CD4-positive, alpha-beta memory T cell (primary cell): ENCODE results near the gene COQ3. TPM values are rescaled to one million over a fixed set of nuclear protein-coding genes. Genes with fewer than 3 reads are reported as not detected.

Experiments
- CTCF ChIA-PET: fragments of 350-600 bp; sonication (Branson Sonifier 250); formaldehyde crosslinking; loops from one replicate; lab custom pipeline; 2021; ENCODE audit warnings: inconsistent platforms; ENCODE audit not compliant: partially characterized antibody; lab: Charles Lee
- POLR2A ChIA-PET: fragments of 350-600 bp; sonication (Branson Sonifier 250); formaldehyde crosslinking; loops from one replicate; lab custom pipeline; 2021; ENCODE audit not compliant: partially characterized antibody; lab: Charles Lee
- DNase-seq, 5 donors: peaks; one replicate each; pipeline versions ENCODE4 v3.0.0 to v3.0.0-alpha.2; 2020 to 2022; ENCODE audit warnings: mixed read lengths in 1 of 5
- H3K27ac ChIP-seq: one replicate; pipeline ENCODE4 v1.7.0; 2013; ENCODE audit warnings: low read depth, low read length
- H3K27me3 ChIP-seq: 2 replicates; pipeline ENCODE4 v1.7.0; 2013; ENCODE audit warnings: mild to moderate bottlenecking, low read length, moderate library complexity; ENCODE audit not compliant: insufficient read depth
- H3K36me3 ChIP-seq: 2 replicates; pipeline ENCODE4 v1.7.0; 2013; ENCODE audit warnings: mild to moderate bottlenecking, low read length, moderate library complexity; ENCODE audit not compliant: insufficient read depth
- H3K4me1 ChIP-seq: 2 replicates; pipeline ENCODE4 v1.7.0; 2013; ENCODE audit warnings: mild to moderate bottlenecking, low read length, moderate library complexity; ENCODE audit not compliant: insufficient read depth
- H3K4me3 ChIP-seq, 2 donors: one replicate each; pipeline ENCODE4 v1.7.0; 2013; ENCODE audit warnings: low read length in 2 of 2, mild to moderate bottlenecking in 1 of 2
- H3K9me3 ChIP-seq, 2 donors: one replicate each; pipeline ENCODE4 v1.7.0; 2013; ENCODE audit warnings: low read length in 2 of 2, control low read depth in 1 of 2; ENCODE audit not compliant: control insufficient read depth in 1 of 2
- H3K27ac Mint-ChIP-seq, 7 donors: one replicate each; pipeline ENCODE4 v1.8.0; 2020 to 2021; ENCODE audit warnings: mixed read lengths in 7 of 7, mild to moderate bottlenecking in 6 of 7, inconsistent platforms in 3 of 7, moderate library complexity in 3 of 7
- H3K27me3 Mint-ChIP-seq, 2 donors: one replicate each; pipeline ENCODE4 v1.8.0; 2020 to 2021; ENCODE audit warnings: mixed read lengths in 2 of 2
- H3K36me3 Mint-ChIP-seq, 2 donors: one replicate each; pipeline ENCODE4 v1.8.0; 2020 to 2021; ENCODE audit warnings: mixed read lengths in 2 of 2, inconsistent platforms in 1 of 2, mild to moderate bottlenecking in 1 of 2
- H3K4me1 Mint-ChIP-seq, 4 donors: one replicate each; pipeline ENCODE4 v1.8.0; 2020 to 2021; ENCODE audit warnings: mixed read lengths in 4 of 4, mild to moderate bottlenecking in 1 of 4
- H3K4me3 Mint-ChIP-seq, 8 donors: one replicate each; pipeline ENCODE4 v1.8.0; 2020 to 2021; ENCODE audit warnings: mixed read lengths in 8 of 8, mild to moderate bottlenecking in 7 of 8, moderate library complexity in 6 of 8, inconsistent platforms in 3 of 8
- H3K9me3 Mint-ChIP-seq, 8 donors: one replicate each; pipeline ENCODE4 v1.8.0; 2020 to 2021; ENCODE audit warnings: mixed read lengths in 8 of 8, mild to moderate bottlenecking in 5 of 8, inconsistent platforms in 3 of 8, moderate library complexity in 1 of 8
- intact Hi-C: fragments of 100-400 bp; cut with micrococcal nuclease; formaldehyde crosslinking; loops from one replicate; pipeline ENCODE4 v1.15.1; 2023
- polyA plus RNA-seq, 2 donors: library from polyadenylated mRNA; unstranded; fragments of 300-500 nt; fragmentation: Illumina TruSeq; gene quantifications; one replicate each; pipeline ENCODE4 v1.2.3, GENCODE V29; 2021
- total RNA-seq, 2 experiments: library from RNA; stranded (reverse); gene quantifications; one replicate each; pipeline ENCODE4 v1.2.3, GENCODE V29; 2021

COQ3 gene
- total and polyA plus RNA-seq, 4 experiments from 2014 or later = 3.1 to 9.6 (median 5.4) TPM

DNA sequence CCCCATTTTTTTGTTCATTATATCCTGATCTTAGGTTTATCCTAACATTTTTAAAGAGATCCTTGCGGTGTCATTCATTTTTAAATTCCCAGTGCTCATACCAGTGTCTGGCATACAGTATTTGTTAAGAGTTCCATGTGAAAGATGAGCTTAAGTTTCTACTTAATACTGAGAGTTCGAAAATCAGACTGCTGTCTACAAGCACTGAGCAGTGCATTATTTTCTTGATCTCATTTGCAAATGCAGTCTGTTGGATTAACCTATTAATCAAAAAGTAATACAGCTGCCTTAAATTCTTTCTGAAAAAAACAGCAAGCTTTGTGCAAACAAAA, 663 bp downstream of the COQ3 start:
- H3K4me3 ChIP-seq = peak overlapping the region; percentile 45 to 78
- Mint-ChIP-seq H3K36me3 (peaks cover 0 to 5% of the 10 kb centered on the region in 2 donors), H3K9me3 (no peaks in the 10 kb centered on the region), H3K4me1 (peaks cover 8 to 27% (median 21%) of the 10 kb centered on the region in 4 donors), H3K27ac (peak overlapping the region; percentile 79 to 97 (median 93)), H3K27me3 (no peaks in the 10 kb centered on the region), H3K4me3 (peak overlapping the region; percentile 94 to 97 (median 96))
- intact Hi-C loops = loop anchor here (1.0 kb wide), 1 partner anchor 32 kb away; the partner anchor contains the start of gene PNISR
- H3K4me1 ChIP-seq = peaks cover 5% of the 10 kb centered on the region
- DNase-seq = no peak
- peak overlapping the region; percentile 46 for H3K27ac ChIP-seq
- no peaks in the 10 kb centered on the region for H3K9me3 ChIP-seq
- no peaks in the 10 kb centered on the region for H3K27me3 ChIP-seq
- ChIA-PET POLR2A (interaction anchor here (0.5 to 3.0 kb wide), 7 partner anchors 10 to 175 kb away, joined by 3 to 36 read pairs (median 3); partner anchors contain the start of genes CCNC and PNISR), CTCF (interaction anchor here (0.7 to 2.1 kb wide), 8 partner anchors 10 to 63 kb away, joined by 3 to 7 read pairs (median 3); no protein-coding TSS in a partner anchor)
- no peaks in the 10 kb centered on the region for H3K36me3 ChIP-seq

DNA sequence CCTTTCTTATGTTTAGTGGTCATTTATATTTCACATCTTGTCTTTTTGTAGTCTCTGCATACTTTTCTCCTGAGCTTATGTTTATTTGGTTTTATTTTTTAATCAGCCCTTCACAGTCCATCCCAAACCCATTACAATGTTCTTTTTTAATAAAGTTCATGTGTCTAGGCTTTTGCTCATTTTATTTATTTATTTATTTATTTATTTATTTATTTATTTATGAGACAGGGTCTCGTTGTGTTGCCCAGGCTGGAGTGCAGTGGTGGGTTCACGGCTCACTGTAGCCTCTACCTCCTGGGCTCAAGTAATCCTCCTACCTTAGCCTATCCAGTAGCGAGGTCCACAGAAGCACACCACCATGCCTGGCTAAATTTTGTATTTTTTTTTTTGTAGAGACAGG, 3.1 kb downstream of the COQ3 start:
- Mint-ChIP-seq H3K4me1 (peaks cover 8 to 27% (median 21%) of the 10 kb centered on the region in 4 donors), H3K4me3 (peak overlapping the region in 1 of 8 donors; percentile 38)

DNA sequence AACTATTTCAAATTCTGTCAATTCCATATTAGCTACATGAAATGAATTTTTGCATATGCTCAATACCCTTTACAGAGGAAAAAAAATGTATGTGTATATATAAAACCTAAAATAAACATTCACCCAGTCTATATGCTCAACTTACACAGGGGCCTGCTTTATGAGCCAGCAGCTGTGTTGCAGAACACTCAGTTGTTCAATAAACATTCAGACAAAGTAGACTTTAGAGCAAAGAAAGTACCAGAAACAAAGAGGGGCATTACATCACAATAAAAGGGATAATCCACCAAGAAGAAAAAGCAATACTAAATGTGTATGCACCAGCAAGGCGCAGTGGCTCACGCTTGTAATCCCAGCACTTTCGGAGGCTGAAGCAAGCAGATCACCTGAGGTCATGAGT, 9.5 kb downstream of the COQ3 start:
- no peaks in the 10 kb centered on the region for H3K9me3 ChIP-seq
- no peak overlapping the region for H3K27ac ChIP-seq
- ChIA-PET POLR2A (no interaction called here), CTCF (no interaction called here)
- intact Hi-C loops = no loop called here
- H3K36me3 ChIP-seq = no peaks in the 10 kb centered on the region
- peaks cover 10% of the 10 kb centered on the region in 2 donors for H3K36me3 Mint-ChIP-seq
- peaks cover 0 to 5% (median 1%) of the 10 kb centered on the region in 4 donors for H3K4me1 Mint-ChIP-seq
- H3K4me3 Mint-ChIP-seq = no peak overlapping the region
- H3K27me3 Mint-ChIP-seq = no peaks in the 10 kb centered on the region
- peak overlapping the region in 1 of 7 donors; percentile 57 for H3K27ac Mint-ChIP-seq
- no peak for DNase-seq
- no peak overlapping the region for H3K4me3 ChIP-seq
- H3K9me3 Mint-ChIP-seq = no peaks in the 10 kb centered on the region
- H3K27me3 ChIP-seq = no peaks in the 10 kb centered on the region
- no peaks in the 10 kb centered on the region for H3K4me1 ChIP-seq

More for the DNA sequence above, 3.1 kb downstream of the COQ3 start:
- Histone ChIP-seq H3K9me3 (no peaks in the 10 kb centered on the region), H3K4me1 (peaks cover 5% of the 10 kb centered on the region), H3K36me3 (no peaks in the 10 kb centered on the region), H3K27me3 (no peaks in the 10 kb centered on the region), H3K27ac (no peak overlapping the region), H3K4me3 (no peak overlapping the region)
- CTCF ChIA-PET = no interaction called here
- no peaks in the 10 kb centered on the region for H3K27me3 Mint-ChIP-seq
- no peak for DNase-seq
- no peaks in the 10 kb centered on the region for H3K9me3 Mint-ChIP-seq
- no peak overlapping the region for H3K27ac Mint-ChIP-seq
- H3K36me3 Mint-ChIP-seq = peaks cover 0 to 5% of the 10 kb centered on the region in 2 donors
- intact Hi-C loops = no loop called here
- POLR2A ChIA-PET = no interaction called here

DNA sequence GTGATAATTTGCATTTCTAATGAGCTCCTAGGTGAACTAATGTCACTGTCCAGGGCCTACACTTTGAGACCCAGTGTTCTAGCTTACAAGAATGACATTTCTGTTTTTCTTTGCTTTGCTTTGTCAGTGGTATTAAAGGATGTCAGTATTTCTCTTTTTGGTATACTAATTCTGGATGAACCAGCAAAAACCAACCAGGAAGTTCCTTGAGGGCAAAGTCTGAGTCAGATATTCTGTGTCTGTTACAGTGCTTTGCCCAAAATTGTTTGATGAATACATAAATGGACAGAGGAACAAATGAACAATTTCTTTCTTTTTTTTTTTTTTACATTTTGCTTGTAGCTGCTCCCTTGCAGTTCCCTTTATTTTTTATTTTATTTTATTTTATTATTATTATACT, 15.4 kb downstream of the COQ3 start:
- Histone ChIP-seq H3K4me1 (no peaks in the 10 kb centered on the region), H3K27me3 (no peaks in the 10 kb centered on the region), H3K27ac (no peak overlapping the region), H3K36me3 (no peaks in the 10 kb centered on the region), H3K4me3 (no peak overlapping the region), H3K9me3 (no peaks in the 10 kb centered on the region)
- H3K36me3 Mint-ChIP-seq = peaks cover 14 to 16% of the 10 kb centered on the region in 2 donors
- H3K4me1 Mint-ChIP-seq = no peaks in the 10 kb centered on the region
- H3K9me3 Mint-ChIP-seq = no peaks in the 10 kb centered on the region
- intact Hi-C loops = no loop called here
- POLR2A ChIA-PET = no interaction called here
- H3K4me3 Mint-ChIP-seq = no peak overlapping the region
- CTCF ChIA-PET = no interaction called here
- no peak overlapping the region for H3K27ac Mint-ChIP-seq
- DNase-seq = no peak
- no peaks in the 10 kb centered on the region for H3K27me3 Mint-ChIP-seq

DNA sequence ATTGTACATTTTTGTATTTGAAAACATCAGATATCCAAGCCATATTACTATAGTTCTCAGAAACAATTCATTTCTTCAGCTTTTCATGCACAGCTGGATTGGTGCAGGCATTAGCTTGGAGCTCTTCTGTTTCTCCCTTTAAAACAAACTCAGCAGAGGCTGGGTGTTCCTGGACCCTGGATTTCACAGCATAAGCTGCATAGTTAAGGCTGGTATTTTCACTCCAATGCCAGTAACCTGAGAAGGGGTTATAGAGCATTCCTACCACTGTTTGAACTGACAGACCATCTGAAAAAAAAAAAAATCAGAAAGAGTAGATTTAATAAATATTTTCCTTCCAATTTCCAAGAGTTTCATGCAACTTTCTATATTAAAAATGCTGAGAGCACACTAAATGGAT, 24.5 kb downstream of the COQ3 start:
- intact Hi-C loops = no loop called here
- ChIA-PET CTCF (interaction anchor here (0.8 kb wide), 1 partner anchor 39 kb away, joined by 4 read pairs; no protein-coding TSS in a partner anchor), POLR2A (no interaction called here)
- no peaks in the 10 kb centered on the region for H3K9me3 Mint-ChIP-seq
- Histone ChIP-seq H3K27ac (no peak overlapping the region), H3K9me3 (no peaks in the 10 kb centered on the region), H3K36me3 (no peaks in the 10 kb centered on the region), H3K27me3 (no peaks in the 10 kb centered on the region), H3K4me1 (no peaks in the 10 kb centered on the region), H3K4me3 (no peak overlapping the region)
- no peak overlapping the region for H3K4me3 Mint-ChIP-seq
- H3K36me3 Mint-ChIP-seq = peaks cover 0 to 5% of the 10 kb centered on the region in 2 donors
- DNase-seq = no peak
- H3K4me1 Mint-ChIP-seq = no peaks in the 10 kb centered on the region
- H3K27me3 Mint-ChIP-seq = no peaks in the 10 kb centered on the region
- no peak overlapping the region for H3K27ac Mint-ChIP-seq

DNA sequence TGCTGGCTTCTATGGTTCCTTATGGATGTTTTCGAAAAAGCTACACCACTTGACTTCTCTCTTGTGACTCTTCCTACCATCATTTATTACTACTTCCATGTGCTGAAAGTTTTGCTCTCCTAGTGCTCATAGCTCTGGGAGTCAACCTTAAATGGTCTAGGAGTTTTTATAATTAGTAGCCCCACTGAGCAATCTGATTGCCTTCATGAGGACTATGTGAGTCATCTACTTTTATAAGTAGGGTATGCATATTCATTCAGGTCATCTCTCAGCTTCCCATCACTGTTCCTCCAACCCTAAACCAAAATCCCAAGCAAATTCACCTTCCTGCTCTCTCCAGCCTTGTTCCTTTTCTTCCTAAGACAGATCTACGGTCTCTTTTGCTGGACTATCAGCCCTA, 27.1 kb downstream of the COQ3 start:
- peaks cover 0 to 2% (median 0%) of the 10 kb centered on the region in 8 donors for H3K9me3 Mint-ChIP-seq
- no peak for DNase-seq
- ChIA-PET CTCF (no interaction called here), POLR2A (no interaction called here)
- Histone ChIP-seq H3K9me3 (no peaks in the 10 kb centered on the region), H3K4me3 (no peak overlapping the region), H3K27ac (no peak overlapping the region), H3K36me3 (no peaks in the 10 kb centered on the region), H3K27me3 (no peaks in the 10 kb centered on the region), H3K4me1 (no peaks in the 10 kb centered on the region)
- H3K4me3 Mint-ChIP-seq = no peak overlapping the region
- intact Hi-C loops = no loop called here
- H3K4me1 Mint-ChIP-seq = peaks cover 0 to 1% (median 0%) of the 10 kb centered on the region in 4 donors
- H3K27ac Mint-ChIP-seq = no peak overlapping the region
- H3K27me3 Mint-ChIP-seq = peaks cover 5% of the 10 kb centered on the region in 2 donors
- peaks cover 0 to 5% of the 10 kb centered on the region in 2 donors for H3K36me3 Mint-ChIP-seq

DNA sequence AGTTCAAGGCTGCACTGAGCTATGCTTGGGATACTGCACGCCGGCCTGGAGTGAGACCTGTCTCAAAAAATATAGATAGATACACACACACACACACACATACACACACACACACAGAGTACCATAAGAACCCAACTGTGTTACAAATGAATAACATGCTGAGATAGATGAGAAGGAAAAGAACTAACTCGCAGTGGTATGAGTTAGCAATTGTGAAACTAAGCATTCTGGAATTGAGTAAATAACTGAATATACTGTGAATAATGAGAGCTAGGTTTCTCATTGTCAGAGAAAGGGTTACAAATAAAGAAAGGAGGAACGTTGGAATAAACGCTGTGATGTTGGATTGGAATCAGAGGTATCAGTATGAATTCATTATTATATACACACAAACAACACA, 30.0 kb downstream of the COQ3 start:
- H3K4me3 Mint-ChIP-seq = no peak overlapping the region
- no peak for DNase-seq
- no peak overlapping the region for H3K27ac Mint-ChIP-seq
- intact Hi-C loops = no loop called here
- Histone ChIP-seq H3K4me3 (no peak overlapping the region), H3K27me3 (no peaks in the 10 kb centered on the region), H3K4me1 (no peaks in the 10 kb centered on the region), H3K27ac (no peak overlapping the region), H3K9me3 (no peaks in the 10 kb centered on the region), H3K36me3 (no peaks in the 10 kb centered on the region)
- peaks cover 0 to 2% (median 0%) of the 10 kb centered on the region in 8 donors for H3K9me3 Mint-ChIP-seq
- POLR2A ChIA-PET = no interaction called here
- H3K36me3 Mint-ChIP-seq = no peaks in the 10 kb centered on the region
- H3K4me1 Mint-ChIP-seq = peaks cover 0 to 1% (median 0%) of the 10 kb centered on the region in 4 donors
- CTCF ChIA-PET = no interaction called here
- peaks cover 12 to 18% of the 10 kb centered on the region in 2 donors for H3K27me3 Mint-ChIP-seq
